Measurements from ENCODE around the gene PRTG. TPM values are rescaled to one million over a fixed set of nuclear protein-coding genes. Genes with fewer than 3 reads are reported as not detected.

The PRTG gene
- total RNA-seq, 1 donor from 2014 or later: 87.4 TPM

DNA sequence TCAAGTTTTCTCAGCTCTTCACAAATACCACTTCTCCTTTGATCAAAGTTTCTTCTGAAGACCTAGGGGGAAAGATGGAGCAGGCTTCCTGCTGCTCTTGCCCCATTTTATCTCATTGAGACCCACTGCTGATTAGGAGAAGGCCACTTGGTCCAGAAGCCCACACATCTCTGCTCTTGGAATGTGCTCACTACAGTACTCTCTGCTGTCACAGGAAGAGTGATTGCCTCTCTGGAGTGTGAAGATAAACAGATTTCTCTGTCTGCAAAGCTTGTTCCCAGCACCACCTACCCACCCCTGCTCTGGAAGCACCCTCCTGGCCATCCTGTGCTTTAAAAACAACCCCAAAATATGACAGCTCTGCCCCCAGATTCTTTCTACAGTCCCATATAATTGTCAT, 41.3 kb upstream of the PRTG start:
- no peak for TF ChIP-seq CTCF (IDR thresholded peaks at IDR 0.05; ENCODE audit: unreplicated experiment)
- Mint-ChIP-seq H3K4me3 (ENCODE audit: low read depth) (no peak overlapping the region), H3K9me3 (ENCODE audit: low read depth) (peaks cover 4% of the 10 kb centered on the region), H3K27ac (peak overlapping the region; percentile 88), H3K4me1 (ENCODE audit: low read depth) (peaks cover 32% of the 10 kb centered on the region), H3K27me3 (no peaks in the 10 kb centered on the region), H3K36me3 (ENCODE audit: insufficient read depth) (no peaks in the 10 kb centered on the region)
- DNase-seq (ENCODE audit: low spot score, unreplicated experiment): no peak

DNA sequence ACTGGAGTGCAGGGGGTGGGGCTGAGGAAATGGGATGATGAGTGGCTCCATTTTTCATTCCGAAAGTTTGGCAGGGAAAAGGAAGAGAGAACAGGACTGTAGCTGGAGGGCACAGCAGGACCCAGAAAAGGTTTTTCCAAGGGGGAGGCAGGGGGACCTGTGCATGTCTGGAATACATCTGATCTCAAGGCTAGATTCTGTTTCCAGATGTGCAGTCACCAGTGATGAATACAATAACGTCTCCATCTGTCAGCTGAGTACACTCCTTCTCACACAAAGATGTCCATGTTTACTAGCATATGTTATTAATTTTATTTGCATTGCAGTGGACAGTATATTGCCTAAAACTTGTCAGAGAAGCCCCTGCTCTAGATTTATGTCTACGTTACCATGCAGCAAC, 39.9 kb upstream of the PRTG start:
- Mint-ChIP-seq H3K4me3 (ENCODE audit: low read depth) (no peak overlapping the region), H3K9me3 (ENCODE audit: low read depth) (no peaks in the 10 kb centered on the region), H3K36me3 (ENCODE audit: insufficient read depth) (no peaks in the 10 kb centered on the region), H3K27ac (no peak overlapping the region), H3K4me1 (ENCODE audit: low read depth) (peaks cover 32% of the 10 kb centered on the region), H3K27me3 (peaks cover 3% of the 10 kb centered on the region)
- TF ChIP-seq CTCF (IDR thresholded peaks at IDR 0.05; ENCODE audit: unreplicated experiment): no peak
- DNase-seq (ENCODE audit: low spot score, unreplicated experiment): no peak

DNA sequence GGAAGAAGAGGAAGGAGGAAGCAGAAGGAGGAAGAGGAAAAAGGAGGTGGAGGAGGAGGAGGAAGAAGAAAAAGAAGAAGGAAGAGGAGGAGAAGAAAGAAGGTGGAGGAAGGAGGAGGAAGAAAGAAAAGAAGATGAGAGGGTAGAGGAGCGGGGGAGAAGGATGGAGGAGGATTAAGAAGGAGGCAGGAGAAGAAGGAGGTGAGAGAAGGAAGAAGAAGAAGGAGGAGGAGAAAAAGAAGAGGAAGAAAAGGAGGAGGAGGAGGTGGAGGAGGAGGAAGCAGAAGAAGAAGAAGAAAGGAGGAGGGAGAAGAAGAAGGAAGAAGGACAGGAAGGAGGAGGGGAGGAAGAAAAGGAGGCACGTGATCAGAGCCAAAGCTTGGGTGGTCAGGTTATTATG, 37.3 kb upstream of the PRTG start:
- peaks cover 14% of the 10 kb centered on the region for H3K4me1 Mint-ChIP-seq (ENCODE audit: low read depth)
- no peak overlapping the region for H3K4me3 Mint-ChIP-seq (ENCODE audit: low read depth)
- H3K36me3 Mint-ChIP-seq (ENCODE audit: insufficient read depth): no peaks in the 10 kb centered on the region
- no peaks in the 10 kb centered on the region for H3K9me3 Mint-ChIP-seq (ENCODE audit: low read depth)
- H3K27ac Mint-ChIP-seq: no peak overlapping the region
- no peak for TF ChIP-seq CTCF (IDR thresholded peaks at IDR 0.05; ENCODE audit: unreplicated experiment)
- no peak for DNase-seq (ENCODE audit: low spot score, unreplicated experiment)
- H3K27me3 Mint-ChIP-seq: peaks cover 13% of the 10 kb centered on the region

- no peaks in the 10 kb centered on the region for H3K9me3 Mint-ChIP-seq (ENCODE audit: low read depth)
- H3K27ac Mint-ChIP-seq: no peak overlapping the region
- DNase-seq (ENCODE audit: low spot score, unreplicated experiment): no peak
- peaks cover 13% of the 10 kb centered on the region for H3K27me3 Mint-ChIP-seq
- H3K36me3 Mint-ChIP-seq (ENCODE audit: insufficient read depth): no peaks in the 10 kb centered on the region
- H3K4me3 Mint-ChIP-seq (ENCODE audit: low read depth): no peak overlapping the region
- no peak for TF ChIP-seq CTCF (IDR thresholded peaks at IDR 0.05; ENCODE audit: unreplicated experiment)
- peaks cover 2% of the 10 kb centered on the region for H3K4me1 Mint-ChIP-seq (ENCODE audit: low read depth)
Measured at GRCh38 chr15:55778932-55779331, 36.0 kb upstream of the PRTG start.

DNA sequence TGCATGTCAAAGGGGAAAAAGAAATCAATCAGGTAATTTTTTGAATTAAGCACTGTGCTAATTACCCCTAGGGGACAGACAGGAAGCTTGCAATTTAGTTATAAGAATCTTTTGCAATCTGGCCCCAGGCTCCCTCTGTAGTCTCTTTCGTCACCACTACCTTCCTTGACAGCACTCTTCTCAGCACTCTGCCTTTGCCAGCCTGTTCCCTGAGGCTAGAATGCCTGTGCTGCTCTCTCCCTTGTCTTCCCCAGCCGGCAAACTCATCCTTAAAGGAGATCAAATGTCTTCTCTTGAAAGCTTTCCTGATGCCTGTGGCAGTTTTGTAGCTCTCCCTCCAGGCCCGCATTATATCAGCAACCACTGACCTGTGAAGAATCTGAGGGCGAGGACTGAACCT, 32.4 kb upstream of the PRTG start:
- H3K27ac Mint-ChIP-seq: peak overlapping the region; percentile 8
- H3K4me3 Mint-ChIP-seq (ENCODE audit: low read depth): no peak overlapping the region
- DNase-seq (ENCODE audit: low spot score, unreplicated experiment): no peak
- H3K27me3 Mint-ChIP-seq: peaks cover 13% of the 10 kb centered on the region
- no peaks in the 10 kb centered on the region for H3K4me1 Mint-ChIP-seq (ENCODE audit: low read depth)
- no peak for TF ChIP-seq CTCF (IDR thresholded peaks at IDR 0.05; ENCODE audit: unreplicated experiment)
- H3K36me3 Mint-ChIP-seq (ENCODE audit: insufficient read depth): no peaks in the 10 kb centered on the region
- H3K9me3 Mint-ChIP-seq (ENCODE audit: low read depth): no peaks in the 10 kb centered on the region

All from progenitor cell of endocrine pancreas (in vitro differentiated cells).